Upper lobe of left lung (tissue), 6 donors: ENCODE data around the gene POLE3. TPM values are rescaled to one million over a fixed set of nuclear protein-coding genes. Genes with fewer than 3 reads are reported as not detected.
"Not testable (repeated sequence)": the region's sequence is repeated elsewhere in the genome, so short reads cannot be mapped to it uniquely, and the experiment has no call there.

ENCODE experiments used
- ATAC-seq, 2 donors: fragments of 200-7000 bp; cut with Tn5 transposase; one replicate each; pipeline ENCODE4 v1.9.1; 2022; ENCODE audit warnings: mild to moderate bottlenecking in 2 of 2, moderate library complexity in 2 of 2; ENCODE audit not compliant: low FRiP score in 2 of 2
- DNase-seq, 2 donors: peaks; one replicate each; pipeline ENCODE4 v3.0.0-alpha.2; 2019 to 2020
- H3K27ac ChIP-seq, 4 donors: fragments of 200-600 bp; sonication (generic); one replicate each; pipeline ENCODE4 v1.5.1; 2016 to 2019
- H3K27me3 ChIP-seq, 4 donors: fragments of 200-600 bp; sonication (generic); one replicate each; pipeline ENCODE4 v1.5.1; 2017 to 2019
- H3K36me3 ChIP-seq, 4 donors: fragments of 200-600 bp; sonication (generic); one replicate each; pipeline ENCODE4 v1.5.1; 2016 to 2019
- H3K4me1 ChIP-seq, 4 donors: fragments of 200-600 bp; sonication (generic); one replicate each; pipeline ENCODE4 v1.5.1; 2018 to 2019
- H3K4me3 ChIP-seq, 4 donors: fragments of 200-600 bp; sonication (generic); one replicate each; pipeline ENCODE4 v1.5.1; 2017 to 2019; ENCODE audit warnings: mild to moderate bottlenecking in 2 of 4, moderate library complexity in 1 of 4
- H3K9me3 ChIP-seq, 4 donors: fragments of 200-600 bp; sonication (generic); one replicate each; pipeline ENCODE4 v1.5.1; 2018 to 2019
- CTCF ChIP-seq, 6 experiments: fragments of 450-650 bp in 4 of 6; fragments of 200-600 bp in 2 of 6; sonication (generic) in 2 of 6; IDR thresholded peaks; one replicate each; pipeline ENCODE4 v1.5.1; 2016 to 2019; ENCODE audit warnings: antibody characterized with exemption in 6 of 6
- EP300 ChIP-seq, 4 donors: sonication (generic); formaldehyde crosslinking; IDR thresholded peaks; one replicate each; pipeline ENCODE4 v1.5.1; 2017; ENCODE audit warnings: antibody characterized with exemption in 4 of 4, control low read depth in 2 of 4
- POLR2A ChIP-seq, 4 donors: fragments of 450-650 bp; IDR thresholded peaks; one replicate each; pipeline ENCODE4 v1.5.1; 2016 to 2017; ENCODE audit warnings: antibody characterized with exemption in 4 of 4, mild to moderate bottlenecking in 2 of 4
- POLR2AphosphoS5 ChIP-seq, 2 donors: sonication (generic); formaldehyde crosslinking; IDR thresholded peaks; one replicate each; pipeline ENCODE4 v1.5.1; 2017; ENCODE audit warnings: antibody characterized with exemption in 2 of 2
- WGBS, 2 donors: methylation state at CpG; one replicate each; pipeline ENCODE4 v1.1.5; 2017 to 2018; 5-methylcytosine and 5-hydroxymethylcytosine counted together
- total RNA-seq, 6 donors: library from RNA; depleted of rRNA in 4 of 6; stranded (reverse); fragments of >200 nt in 4 of 6; gene quantifications; one replicate each; pipeline versions ENCODE4 v1.1.0 to v1.2.1, GENCODE V29; 2016 to 2021
- donor health status: DM: no; HTN: no; CAD: no; lungs with moderate emphysema.
- donor health status: DM: no; HTN: yes; CAD: no; lungs with severe emphysema.

Gene POLE3
- total RNA-seq, 6 donors from 2014 or later = 6.4 to 37.1 (median 28.4) TPM

- ATAC-seq (no peak), DNase-seq (no peak)
- TF ChIP-seq POLR2AphosphoS5 (IDR thresholded peaks at IDR 0.05) (no peak), EP300 (IDR thresholded peaks at IDR 0.05) (no peak), POLR2A (IDR thresholded peaks at IDR 0.05) (no peak), CTCF (IDR thresholded peaks at IDR 0.05) (no peak)
- WGBS, 2 donors = 84 to 91% methylated on average over 5 of the region's 5 CpGs
- Histone ChIP-seq H3K27me3 (no peaks in the 10 kb centered on the region), H3K36me3 (peaks cover 0 to 28% (median 15%) of the 10 kb centered on the region in 4 donors), H3K27ac (no peak overlapping the region), H3K4me1 (peaks cover 4 to 13% (median 8%) of the 10 kb centered on the region in 4 donors), H3K9me3 (no peaks in the 10 kb centered on the region), H3K4me3 (no peak overlapping the region)
These were observed 38.4 kb downstream of the POLE3 start for GRCh38 chr9:113372059-113372458.

DNA sequence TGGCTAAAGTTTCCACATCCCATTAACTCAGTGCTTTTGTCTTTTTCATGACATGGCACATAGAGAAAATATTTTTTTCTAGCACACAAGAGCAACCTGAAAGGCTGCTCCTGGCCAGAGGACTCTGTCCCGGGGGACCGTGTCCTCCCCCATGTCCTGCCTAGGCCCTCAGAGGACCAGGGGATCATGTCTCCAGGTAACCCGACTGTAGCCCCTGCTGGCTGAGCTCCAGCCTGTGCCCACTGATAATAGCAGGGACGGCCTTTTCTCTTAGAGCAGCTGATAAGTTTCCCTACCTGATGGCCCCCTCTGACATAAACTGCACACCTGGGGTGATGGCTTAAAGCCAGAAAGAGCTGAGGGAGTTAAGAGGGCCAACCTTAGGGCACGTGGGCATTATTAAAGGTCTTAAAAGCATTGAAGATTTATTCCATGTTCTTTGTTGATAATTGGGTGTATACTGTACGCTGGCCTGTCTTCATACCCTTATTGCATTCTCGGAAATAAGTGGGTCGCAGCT, 39.6 kb downstream of the POLE3 start:
- Histone ChIP-seq H3K27me3 (no peaks in the 10 kb centered on the region), H3K4me1 (peaks cover 4 to 12% (median 5%) of the 10 kb centered on the region in 4 donors), H3K36me3 (peaks cover 0 to 28% (median 15%) of the 10 kb centered on the region in 4 donors), H3K9me3 (no peaks in the 10 kb centered on the region), H3K27ac (no peak overlapping the region), H3K4me3 (no peak overlapping the region)
- TF ChIP-seq EP300 (IDR thresholded peaks at IDR 0.05) = no peak
- no peak for TF ChIP-seq POLR2A (IDR thresholded peaks at IDR 0.05)
- no peak for TF ChIP-seq CTCF (IDR thresholded peaks at IDR 0.05)
- TF ChIP-seq POLR2AphosphoS5 (IDR thresholded peaks at IDR 0.05) = no peak
- DNase-seq (no peak), ATAC-seq (no peak)
- 84 to 86% methylated on average over 8 of the region's 8 CpGs for WGBS, 2 donors

- Histone ChIP-seq H3K27ac (no peak overlapping the region), H3K27me3 (no peaks in the 10 kb centered on the region)
- 74 to 93% methylated on average over 7 to 11 of the region's 11 CpGs for WGBS, 2 donors
These were observed 40.7 kb downstream of the POLE3 start for GRCh38 chr9:113369855-113370140.

DNA sequence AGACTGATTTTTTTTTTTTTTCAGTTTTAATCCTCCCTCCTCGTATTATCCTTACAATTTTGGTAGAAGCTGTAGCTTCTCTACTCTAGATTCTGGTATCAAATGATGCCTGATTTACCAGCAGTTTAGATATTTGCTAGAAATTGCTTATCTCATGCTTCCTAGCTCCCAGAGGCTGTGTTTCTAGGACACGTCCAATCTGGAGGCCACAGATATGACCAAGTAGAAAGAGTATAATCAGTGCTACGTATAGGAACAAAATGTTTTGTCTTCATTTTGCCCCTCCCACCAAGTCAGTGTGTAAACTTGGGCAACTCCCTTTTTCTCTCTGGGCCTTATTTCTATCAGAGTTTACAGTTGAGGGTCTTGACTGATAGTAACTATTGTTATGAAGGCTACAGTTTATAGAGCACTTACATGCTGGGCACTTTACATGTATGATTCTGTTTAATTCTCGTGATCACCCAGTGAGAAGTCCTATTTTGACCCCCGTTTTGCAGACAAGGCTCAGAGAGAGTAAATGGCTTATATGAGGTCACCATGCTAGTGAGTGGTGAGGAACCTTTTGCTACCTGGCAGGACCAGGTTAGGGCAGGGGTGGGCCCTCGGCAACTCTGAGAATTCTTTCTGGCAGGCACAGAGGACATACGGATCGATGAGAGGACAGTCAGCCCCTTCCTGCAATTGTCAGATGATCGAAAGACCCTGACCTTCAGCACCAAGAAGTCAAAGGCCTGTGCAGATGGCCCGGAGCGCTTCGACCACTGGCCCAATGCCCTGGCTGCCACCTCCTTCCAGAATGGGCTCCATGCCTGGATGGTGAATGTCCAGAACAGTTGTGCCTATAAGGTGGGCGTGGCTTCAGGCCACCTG, 41.3 kb downstream of the POLE3 start:
- H3K27ac ChIP-seq = no peak overlapping the region
- DNase-seq (no peak), ATAC-seq (no peak)
- no peak for TF ChIP-seq EP300 (IDR thresholded peaks at IDR 0.05)
- TF ChIP-seq POLR2A (IDR thresholded peaks at IDR 0.05) = no peak
- TF ChIP-seq POLR2AphosphoS5 (IDR thresholded peaks at IDR 0.05) = no peak
- WGBS, 2 donors = 73 to 77% methylated on average over 10 to 13 of the region's 13 CpGs
- no peaks in the 10 kb centered on the region for H3K27me3 ChIP-seq
- no peak overlapping the region for H3K4me3 ChIP-seq
- peaks cover 0 to 3% (median 0%) of the 10 kb centered on the region in 4 donors for H3K4me1 ChIP-seq
- peaks cover 0 to 18% (median 11%) of the 10 kb centered on the region in 4 donors for H3K36me3 ChIP-seq
- no peaks in the 10 kb centered on the region for H3K9me3 ChIP-seq

More at GRCh38 chr9:113369855-113370140, 40.7 kb downstream of the POLE3 start:
- H3K9me3 ChIP-seq = no peaks in the 10 kb centered on the region
- H3K4me3 ChIP-seq = no peak overlapping the region
- peaks cover 0 to 3% (median under 1%) of the 10 kb centered on the region in 4 donors for H3K4me1 ChIP-seq
- peak in 1 of 2 donors; percentile 62 for DNase-seq
- H3K36me3 ChIP-seq = peaks cover 0 to 23% (median 15%) of the 10 kb centered on the region in 4 donors
- no peak for TF ChIP-seq CTCF (IDR thresholded peaks at IDR 0.05)
- TF ChIP-seq POLR2A (IDR thresholded peaks at IDR 0.05) = no peak
- no peak for TF ChIP-seq EP300 (IDR thresholded peaks at IDR 0.05)
- no peak for TF ChIP-seq POLR2AphosphoS5 (IDR thresholded peaks at IDR 0.05)
- ATAC-seq = no peak

GRCh38 chr9:113368348-113368981, 42.0 kb downstream of the POLE3 start:
- Histone ChIP-seq H3K27me3 (no peaks in the 10 kb centered on the region), H3K27ac (no peak overlapping the region), H3K4me1 (peaks cover 0 to 3% (median 0%) of the 10 kb centered on the region in 4 donors), H3K4me3 (no peak overlapping the region), H3K9me3 (no peaks in the 10 kb centered on the region), H3K36me3 (peaks cover 0 to 10% (median 3%) of the 10 kb centered on the region in 4 donors)
- 91 to 96% methylated on average over 5 of the region's 5 CpGs for WGBS, 2 donors
- DNase-seq = no peak
- no peak for ATAC-seq
- no peak for TF ChIP-seq EP300 (IDR thresholded peaks at IDR 0.05)
- TF ChIP-seq POLR2AphosphoS5 (IDR thresholded peaks at IDR 0.05) = no peak

DNA sequence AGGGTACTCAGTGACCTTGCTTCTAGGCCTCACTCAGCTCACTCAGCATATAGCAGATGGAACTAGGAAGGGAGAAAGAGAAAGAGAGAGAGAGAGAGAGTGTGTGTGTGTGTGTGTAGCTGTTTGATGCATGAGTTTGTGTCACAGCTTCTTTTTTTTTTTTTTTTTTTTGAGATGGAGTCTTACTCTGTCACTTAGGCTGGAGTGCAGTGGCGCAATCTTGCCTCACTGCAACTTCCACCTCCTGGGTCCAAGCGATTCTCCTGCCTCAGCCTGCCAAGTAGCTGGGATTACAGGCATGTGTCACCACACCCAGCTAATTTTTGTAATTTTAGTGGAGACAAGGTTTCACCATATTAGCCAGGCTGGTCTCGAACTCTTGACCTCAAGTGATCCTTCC, 44.8 kb downstream of the POLE3 start:
- not testable (repeated sequence) for H3K27me3 ChIP-seq, ATAC-seq, H3K36me3 ChIP-seq, H3K9me3 ChIP-seq, H3K27ac ChIP-seq, H3K4me1 ChIP-seq, H3K4me3 ChIP-seq
- peak in 1 of 2 donors; percentile 57 for DNase-seq
- WGBS, 2 donors = 62 to 72% methylated on average over 3 of the region's 3 CpGs
